HS-27A (cell line): ENCODE data around the gene HMCN2.
"Not testable (repeated sequence)": the region's sequence is repeated elsewhere in the genome, so short reads cannot be mapped to it uniquely, and the experiment has no call there.

Experiments
- DNase-seq: peaks from one replicate; pipeline ENCODE4 v3.0.0-alpha.2; 2012; ENCODE audit warnings: low read depth, missing footprints

The HMCN2 gene

DNA sequence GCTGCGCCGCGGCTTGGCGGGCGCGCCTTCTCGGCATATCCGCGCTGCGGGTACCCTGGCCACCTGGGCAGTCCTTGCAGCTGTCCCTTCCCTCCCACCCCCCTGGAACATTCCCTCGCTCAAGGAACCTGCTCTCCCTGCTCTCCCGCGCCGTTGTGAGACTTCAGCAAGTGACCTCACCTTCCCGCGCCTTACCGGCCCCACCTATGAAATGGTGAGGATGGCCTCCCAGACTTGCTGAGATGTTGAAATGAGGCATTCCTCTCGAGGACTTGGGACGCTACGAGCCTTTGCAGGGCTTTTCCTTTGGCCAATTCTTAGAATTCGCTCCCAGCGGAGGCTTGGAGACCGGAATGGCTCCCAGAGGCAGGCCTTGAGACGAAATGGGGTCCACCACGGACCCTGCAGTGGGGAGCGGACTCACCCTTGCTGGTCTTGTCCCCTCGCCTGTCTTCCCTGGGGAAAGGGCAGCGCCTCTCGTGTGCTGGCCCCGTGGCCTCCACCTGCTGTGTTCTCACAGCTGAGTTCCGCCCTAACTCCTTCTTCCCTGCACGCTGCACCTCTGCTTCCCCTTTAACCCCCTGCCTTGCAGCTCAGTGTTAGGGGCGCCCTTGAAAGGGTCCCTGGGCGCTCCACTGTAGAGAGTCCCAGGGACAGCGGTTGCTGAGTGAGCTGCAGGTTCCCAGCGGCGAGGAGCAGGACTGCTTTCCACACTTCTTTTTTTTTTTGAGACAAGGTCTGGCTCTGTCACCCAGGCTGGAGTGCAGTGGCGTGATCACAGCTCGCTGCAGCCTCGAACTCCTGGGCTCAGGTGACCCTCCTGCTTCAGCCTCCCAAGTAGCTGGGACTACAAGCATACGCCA is 907 bp downstream of the HMCN2 start:
- no peak for DNase-seq

DNA sequence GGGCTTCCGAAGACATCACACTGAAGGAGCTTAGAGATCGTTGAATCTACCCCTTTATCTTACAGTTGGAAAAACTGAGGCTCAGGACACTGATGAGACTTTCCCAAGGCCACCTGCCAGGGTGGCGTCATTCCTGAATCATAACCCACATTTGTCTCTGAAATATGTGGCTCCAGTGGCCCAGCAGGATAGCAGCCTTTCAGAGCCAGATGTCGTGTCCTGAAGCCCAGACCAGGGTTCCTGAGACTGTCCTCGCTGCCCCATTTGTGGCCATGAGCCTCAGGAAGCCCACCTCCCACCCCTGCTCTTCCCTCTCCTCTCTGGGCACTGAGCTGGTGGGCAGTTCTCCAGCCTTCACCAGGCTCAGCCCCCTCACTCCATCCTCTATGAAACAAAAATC is 2.4 kb downstream of the HMCN2 start:
- no peak for DNase-seq

DNA sequence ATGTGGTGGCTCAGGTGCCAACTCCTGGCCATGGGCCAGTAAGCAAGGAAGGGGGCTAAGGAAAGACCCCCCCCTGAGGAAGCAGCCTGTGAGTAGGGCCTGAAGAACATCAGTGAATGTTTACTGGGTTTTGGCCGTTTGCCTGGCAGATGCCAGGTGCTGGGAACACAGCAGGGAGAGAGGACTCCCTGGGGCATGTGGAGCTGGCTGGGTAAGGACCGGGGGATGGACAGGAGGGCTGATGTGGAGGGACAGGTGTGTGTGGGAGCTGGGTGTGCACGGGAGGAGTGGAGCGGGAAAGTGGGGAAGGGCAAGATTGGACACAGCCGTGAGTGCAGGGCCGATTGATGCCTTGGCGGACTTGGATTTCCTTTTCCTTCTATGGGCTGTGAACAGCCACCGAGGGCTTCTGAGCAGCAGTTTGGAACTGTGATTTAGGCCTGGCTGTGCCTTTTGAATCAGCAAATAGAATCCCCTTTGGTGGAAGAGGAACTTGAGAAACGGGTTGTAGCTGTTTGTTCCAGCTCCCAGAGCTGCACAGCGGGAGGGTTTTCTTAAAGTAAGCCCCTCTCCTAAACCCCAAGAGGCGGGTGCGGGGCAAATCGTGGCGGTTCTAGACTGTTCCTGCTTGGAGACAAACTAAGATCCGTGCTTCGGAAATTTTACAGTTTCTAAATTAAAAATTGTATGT is 3.1 kb downstream of the HMCN2 start:
- DNase-seq: no peak

DNA sequence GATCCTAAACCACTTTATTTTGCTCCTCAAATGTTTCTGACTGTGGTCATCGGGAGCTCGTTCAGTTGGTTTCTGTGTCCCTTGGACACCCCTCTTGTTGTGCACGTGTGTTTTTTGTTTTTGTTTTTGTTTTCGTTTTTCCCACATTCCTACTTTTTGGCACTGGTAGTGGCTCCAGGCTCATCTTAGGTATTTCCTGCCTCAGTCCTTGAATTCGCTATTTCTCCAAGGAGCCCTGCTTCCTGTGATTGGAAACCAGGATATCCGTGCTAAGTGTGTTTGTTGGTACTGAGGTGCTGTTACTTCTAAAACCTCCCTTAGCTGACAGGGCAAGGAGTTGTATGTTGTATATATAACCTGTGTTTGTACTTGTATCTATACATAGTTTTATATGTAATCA is 5.9 kb downstream of the HMCN2 start:
- no peak for DNase-seq

DNA sequence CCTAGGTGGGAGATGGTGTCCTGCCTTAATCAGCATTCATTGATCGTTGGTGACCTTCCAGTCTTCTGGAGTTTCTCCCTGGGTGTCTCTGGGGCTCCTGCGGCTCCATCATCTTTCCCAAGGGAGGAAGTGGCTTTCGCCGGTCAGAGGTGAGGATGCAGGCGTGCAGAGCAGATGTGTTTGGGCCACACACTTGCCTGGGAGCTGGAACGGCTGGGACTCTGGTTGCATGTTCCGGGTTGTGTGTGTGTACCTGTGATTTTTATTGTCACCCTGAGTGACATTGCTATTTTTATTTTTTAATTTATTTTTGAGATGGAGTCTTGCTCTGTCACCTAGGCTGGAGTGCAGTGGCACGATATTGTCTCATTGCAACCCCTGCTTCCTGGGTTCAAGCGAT is 9.6 kb downstream of the HMCN2 start:
- DNase-seq: no peak

DNA sequence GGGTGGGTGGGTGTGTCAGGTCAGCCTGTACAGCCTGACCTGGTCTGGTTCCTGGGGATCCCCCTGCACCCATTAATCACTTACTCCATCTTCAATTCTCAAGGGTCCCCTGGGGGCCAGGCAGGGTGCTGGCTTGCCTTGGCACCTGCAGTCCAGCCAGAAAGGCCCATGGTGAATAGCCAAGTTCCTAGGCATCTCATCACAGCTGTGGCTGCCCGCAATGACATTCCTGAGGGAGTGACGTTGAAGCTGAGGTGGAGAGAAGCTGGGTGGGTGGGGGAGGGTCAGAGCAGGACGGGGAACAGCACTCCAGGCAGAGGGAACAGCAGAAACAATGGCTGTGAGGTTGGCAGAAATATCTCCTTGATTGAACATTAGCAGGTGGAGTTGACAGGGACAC is 10.6 kb downstream of the HMCN2 start:
- DNase-seq: peak; percentile 78

DNA sequence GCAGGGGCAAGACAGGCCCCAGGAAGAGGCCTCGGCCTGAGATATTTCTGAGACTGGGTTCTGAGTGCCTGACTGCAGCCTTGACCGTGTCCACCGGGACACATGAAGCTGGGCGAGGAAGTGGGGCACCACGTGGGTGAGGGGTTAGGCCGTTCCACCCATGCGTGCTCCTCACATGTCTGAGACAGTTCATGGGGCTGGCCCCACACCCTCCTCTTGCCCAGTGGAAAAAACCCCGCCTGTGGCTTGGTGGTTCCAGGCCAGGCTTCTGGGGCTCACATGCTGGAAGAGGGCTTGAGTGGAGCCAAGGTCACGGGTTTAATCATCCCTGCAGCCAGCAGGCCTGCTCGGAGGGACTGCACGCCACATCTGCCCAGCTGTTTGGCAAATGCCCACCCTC is 11.4 kb downstream of the HMCN2 start:
- DNase-seq: no peak

DNA sequence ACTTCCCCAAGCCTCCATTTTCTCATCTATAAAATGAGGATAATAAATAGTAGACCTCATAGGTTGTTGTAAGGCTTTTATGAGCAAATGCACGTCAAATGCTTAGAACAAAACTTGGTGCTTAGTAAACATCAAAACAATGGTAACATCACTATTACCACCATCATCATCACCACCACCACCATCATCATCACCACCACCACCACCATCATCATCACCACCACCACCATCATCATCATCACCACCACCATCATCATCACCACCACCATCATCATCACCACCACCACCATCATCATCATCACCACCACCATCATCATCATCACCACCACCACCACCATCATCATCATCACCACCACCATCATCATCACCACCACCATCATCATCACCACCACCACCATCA is 12.0 kb downstream of the HMCN2 start:
- DNase-seq: not testable (repeated sequence)

DNA sequence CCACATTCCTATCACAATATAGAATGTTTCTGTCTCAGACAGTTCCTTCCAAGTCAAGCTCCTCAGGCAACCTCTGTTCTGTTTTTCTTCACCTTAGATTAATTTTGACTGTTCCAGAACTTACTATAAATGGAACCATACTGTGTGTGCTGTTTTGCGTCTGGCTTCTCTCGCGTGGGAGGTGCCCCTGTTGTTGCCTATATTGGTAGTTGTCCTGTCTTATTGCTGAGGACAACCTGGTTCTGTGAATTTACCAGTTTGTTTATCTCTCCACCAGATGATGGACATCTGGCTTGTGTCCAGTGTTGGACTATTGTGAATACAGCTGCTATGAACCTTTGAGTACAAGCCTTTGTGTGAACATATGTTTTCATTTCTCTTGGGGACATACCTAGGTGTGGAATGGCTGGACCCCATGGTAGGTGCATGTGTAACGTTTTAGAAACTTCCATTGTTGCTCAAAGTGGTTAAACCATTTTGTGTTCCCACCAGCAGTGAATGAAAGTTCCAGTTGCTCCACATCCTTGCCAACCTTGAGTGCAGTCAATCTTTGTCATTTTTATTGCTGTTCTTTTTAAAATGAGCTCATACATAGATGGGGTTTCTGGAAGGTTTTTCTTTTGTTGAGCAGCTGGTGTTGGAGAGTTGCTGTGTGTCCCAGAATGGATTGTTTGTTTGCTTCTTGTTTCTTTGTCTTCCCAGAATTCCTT is 18.1 kb downstream of the HMCN2 start:
- no peak for DNase-seq

DNA sequence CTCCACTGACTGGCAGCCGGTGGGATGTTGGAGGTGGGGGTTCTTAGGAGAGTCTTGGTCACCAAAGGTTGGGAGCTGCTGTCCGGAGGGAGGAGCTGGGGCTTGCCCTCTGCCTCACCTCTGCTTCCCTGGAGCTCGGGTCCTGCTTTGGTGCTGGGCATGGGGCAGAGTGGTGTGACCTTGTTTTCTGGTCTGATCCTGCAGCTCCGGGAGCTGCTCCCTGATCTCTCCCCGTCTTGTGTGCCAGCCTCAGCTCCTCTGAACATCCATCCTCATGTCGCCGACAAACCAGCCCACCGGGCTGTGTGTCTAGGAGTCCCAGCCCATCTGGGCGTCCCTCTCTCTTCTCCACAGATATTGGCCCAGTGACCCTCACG is 18.7 kb downstream of the HMCN2 start:
- DNase-seq: no peak

DNA sequence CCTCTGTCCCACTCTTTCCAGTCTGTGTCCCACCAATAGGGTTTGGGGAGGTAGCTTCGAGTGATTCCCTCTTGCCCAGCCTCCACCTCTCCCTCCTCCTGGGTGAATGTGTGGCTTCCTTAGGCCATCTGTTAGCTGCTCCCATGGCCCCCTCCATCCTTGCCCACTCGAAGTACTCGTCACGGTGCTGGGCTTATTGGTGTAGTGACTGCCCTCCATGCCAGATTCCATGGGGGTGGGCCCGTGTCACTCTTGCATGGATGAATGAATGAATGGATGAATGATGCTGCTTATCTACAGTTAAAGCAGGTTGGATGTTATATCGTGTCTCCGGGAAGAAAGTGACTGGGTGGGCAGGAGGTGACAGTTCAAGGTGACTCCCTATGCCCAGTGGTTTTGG is 19.1 kb downstream of the HMCN2 start:
- no peak for DNase-seq

DNA sequence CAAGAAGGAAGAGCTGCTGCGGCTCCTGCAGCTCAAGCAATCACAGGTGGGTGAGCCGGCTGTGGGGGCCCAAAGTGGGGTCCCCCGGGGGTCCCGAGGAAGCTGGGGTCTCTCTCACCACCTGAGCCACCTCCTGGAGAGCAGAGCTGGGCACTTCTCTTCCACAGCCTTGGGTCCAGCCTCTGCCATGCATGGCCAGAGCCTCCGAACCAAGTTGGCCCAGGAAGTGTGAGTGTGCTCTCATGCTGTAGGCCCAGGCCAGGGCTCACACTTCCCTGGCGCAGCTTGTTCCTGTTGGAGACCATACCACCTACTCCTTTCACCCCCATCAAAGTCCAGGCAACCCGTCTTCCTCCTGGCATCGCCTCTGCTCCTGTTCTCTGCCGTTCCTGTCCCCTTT is 19.7 kb downstream of the HMCN2 start:
- no peak for DNase-seq

DNA sequence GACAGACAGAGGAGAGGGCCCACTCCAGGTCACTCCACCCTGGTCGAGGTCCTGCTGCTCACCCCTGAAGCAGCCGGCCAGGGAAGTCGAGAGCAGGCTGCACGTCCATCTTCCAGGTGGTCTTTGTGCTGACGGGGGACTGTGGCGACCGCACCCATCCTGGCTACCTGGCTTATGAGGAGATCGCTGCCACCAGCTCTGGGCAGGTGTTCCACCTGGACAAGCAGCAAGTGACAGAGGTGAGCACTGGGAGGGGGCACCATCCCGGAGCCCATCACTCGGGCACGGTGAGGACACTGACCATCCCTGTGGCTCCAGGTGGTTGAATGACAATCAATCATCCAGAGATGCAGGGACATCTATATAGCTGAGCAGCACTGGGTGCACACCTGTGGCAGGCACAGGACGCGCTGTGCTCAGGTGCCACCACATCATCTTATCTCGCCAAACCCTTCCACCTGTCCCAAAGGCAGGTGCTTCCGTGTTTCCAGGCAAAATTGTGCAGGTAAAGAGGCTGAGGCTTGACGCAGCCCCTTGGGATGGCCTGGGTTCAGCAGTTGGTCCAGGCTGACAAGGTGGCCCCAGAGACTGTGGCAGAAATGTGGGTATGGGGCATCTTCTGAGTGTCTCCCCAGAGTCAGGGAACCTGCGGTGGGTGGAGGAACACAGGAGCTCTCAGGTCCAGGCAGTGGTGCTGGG is 20.7 kb downstream of the HMCN2 start:
- no peak for DNase-seq

DNA sequence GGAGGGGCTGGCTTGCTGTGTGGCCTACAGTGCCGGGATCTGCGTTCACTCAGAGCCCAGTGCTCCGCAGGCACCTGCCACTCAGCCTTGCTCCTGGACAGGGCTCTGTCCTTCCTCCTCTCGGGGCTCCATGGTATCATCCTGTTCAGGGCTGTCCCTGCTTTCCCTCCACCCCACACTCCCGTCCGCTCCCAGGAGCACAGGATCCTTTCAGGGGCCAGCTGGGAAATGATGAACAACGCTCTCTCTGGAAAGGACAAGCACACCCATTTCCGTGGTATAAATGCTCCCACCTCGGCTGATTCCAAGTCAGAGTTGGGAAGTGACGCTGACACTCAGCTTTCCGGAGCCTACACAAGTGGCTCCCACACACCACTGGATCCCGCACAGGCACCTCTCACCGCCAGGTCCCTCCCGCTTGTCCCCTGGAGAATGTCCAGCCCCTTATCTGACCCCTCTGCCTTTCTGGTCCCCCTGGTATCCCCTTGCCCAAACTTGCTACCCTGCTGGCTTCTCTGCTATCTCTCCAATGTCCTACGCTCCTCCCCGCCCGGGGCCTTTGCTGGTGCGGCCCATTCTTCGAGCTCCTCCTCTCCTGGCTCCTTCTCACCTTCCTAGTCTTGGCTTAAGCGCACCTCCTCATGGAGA is 21.3 kb downstream of the HMCN2 start:
- no peak for DNase-seq

DNA sequence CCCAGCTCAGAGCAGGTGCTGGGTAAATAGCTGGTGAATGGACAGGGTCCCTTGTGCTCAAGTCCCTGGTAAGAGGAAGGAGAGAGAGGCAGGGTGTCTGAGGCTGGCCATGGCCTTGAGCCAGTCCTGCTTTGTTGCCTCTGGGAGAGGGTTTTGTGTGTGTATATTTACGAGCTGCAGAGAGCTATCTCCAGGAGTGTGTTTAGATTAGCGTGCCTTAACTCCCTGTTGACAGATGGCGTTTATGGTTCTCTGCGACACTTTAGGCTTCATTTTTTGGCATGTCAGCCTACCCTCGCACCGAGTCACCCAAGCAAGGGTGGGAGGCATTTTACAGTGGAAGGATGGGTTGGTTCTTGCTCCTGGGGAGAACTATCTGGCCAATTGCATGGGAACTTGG is 22.2 kb downstream of the HMCN2 start:
- DNase-seq: no peak

DNA sequence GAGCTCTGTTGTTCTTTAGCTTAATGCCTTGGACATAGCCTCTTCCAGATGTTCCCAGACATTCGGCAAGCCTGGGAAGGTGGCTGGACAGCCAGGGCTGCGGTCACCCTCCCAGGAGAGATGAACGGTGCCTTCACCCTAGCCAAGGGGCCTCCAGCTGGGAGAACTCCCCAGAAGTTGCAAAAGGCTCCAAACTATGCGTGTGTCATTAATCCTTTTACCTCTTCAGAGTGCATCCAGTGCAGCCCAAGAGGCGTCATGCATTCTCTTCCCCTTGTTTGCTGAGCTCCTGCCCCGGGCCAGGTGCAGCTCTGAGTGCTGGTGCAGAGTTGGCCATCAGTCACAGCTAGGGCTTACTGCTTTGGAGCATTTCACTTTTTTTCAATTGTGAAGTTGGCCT is 22.8 kb downstream of the HMCN2 start:
- DNase-seq: no peak

DNA sequence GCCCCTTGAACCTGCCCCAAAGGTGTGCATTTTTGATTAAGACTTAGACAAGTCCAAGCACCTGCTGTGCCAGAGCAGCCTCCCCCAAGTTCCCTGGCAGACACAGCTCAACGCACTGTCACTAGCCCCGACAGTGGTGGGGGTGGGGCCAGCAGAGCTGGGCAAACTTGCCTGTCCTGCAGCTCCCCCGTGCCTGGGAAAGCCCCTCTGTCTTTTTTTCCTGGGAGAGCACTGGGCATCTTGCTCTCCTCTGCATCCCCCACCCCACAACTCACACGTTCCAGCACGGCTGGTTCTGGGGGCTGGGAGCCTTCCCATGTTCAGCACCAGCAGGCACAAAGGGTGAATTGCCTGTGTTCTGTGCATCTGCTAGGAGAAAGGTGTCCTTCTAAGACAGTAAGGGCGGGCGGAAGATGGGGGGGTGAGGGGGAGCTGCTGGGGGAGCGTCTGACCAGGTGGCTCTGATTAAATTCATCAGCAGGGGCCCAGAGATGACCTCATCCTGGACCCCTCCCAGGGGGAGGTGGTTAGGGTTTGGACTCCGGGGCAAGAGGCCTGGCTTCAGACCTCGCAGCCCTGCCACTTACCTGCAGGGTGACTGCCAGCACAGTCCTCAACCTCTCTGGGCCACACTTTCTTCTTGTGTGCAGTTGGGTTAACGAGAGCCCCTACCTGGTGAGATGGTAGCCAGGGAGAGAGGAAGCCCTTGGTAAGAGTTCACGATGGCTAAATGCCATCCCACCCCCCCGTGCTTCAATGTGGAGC is 23.5 kb downstream of the HMCN2 start:
- DNase-seq: no peak

DNA sequence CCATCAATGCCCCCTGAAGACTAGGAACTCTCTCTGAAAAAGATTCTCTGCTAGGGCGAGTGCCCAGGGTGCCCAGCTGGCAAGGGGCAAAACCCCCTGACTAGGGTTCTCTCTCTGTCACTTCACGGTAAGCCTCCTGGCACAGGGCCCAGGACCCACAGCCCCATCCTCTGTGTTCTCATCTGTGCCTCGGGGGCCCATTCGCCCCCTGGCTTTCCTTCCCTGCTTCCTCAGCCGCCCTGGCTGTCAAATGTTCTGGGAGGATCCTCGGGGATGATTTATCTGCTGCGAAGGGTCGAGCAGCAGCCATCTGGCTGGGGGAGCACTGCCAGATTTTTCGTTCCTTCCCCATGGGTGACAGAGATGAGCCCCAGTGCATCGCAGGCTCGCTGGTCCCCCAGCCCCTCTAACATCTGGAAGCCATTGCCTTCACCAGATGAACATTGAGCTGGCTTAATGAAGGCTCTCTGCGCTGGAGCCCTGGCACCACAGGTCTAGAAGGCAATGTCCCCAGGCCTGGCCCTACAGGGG is 24.2 kb downstream of the HMCN2 start:
- DNase-seq: no peak

DNA sequence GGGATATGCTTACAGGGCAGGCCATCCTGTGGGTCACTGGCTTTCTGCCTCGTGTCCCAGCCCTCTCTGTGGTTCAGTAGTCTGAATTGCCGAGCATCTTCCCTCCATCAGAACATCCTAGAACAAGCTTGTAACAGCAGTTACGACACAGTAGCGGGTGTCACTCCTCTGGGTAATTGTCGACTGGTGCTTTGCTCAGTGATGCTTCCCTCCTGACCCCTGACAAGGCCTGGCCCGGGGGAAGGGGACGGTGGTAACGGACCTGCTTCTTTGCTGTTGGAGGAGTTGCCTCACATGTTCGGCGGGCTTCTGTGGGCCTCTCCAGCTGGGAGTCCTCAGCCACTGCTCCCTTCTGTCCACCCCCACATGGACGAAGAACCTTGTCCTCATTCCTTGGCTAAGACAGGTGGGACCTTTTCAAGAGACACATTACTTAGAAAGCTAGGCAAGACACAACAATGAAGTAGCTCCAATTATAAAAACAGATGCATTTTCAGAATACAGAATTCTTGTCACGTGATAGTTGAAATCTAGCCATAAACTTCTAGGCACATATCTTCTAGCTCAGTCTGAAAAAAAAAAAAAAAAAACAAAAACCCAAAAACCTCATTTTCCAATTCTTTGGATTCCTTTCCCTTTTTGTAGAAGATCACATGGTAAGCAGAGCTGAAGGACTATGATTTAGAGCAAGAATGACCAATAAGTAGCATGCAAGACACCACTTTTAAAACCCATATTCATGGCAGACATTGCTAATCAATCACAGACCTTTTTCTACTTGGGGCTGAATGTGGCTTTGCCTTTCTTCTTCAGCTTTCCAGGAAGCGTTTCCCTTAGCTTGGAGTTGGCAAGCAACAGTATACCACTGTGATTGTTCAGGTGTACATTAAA is 25.0 kb downstream of the HMCN2 start:
- DNase-seq: no peak

DNA sequence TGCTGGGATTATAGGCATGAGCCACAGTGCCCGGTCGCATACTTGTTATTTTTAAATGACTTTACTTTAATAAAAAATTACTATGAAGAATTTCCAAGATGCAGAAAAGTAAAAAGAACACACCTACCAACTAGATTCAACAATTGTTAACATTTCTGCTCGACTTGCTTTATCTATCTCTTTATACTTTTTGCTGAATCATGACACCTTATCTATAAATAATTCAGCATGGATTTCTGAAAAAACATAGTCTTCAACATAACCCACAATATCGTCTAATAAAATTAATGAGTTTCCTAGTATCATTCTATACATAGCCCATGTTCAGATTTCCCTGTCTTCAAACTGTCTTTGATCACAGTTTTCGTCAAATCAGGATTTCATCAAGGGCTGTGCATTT is 25.9 kb downstream of the HMCN2 start:
- no peak for DNase-seq
